NOMO-1 treated with dmso at 0.1 percent for 144 hours (cell line): ENCODE results near the gene EFCAB6.

Experiments
- DNase-seq: peaks from one replicate; lab custom pipeline; 2025; ENCODE audit not compliant: unreplicated experiment; lab: John Stamatoyannopoulos, UW

Gene EFCAB6

DNA sequence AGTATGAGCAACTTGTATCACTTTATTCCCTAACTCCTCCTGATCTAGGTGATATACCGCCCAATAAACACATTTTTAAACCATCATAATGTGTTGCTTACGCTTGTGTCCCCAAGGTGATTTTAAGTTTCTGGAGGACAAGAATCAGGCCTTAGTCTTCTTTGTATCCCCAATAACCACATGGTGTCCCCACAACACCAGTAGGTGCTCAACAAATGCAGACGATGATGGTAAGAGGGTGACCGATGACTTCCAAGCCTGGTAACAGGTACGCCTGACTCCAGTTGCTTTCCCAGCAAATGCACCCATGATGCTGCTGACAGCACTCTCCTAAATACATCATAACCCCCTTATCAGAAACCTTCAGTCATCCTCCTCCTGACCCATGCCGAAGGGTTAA is 64.2 kb downstream of the EFCAB6 start:
- DNase-seq = no peak

- no peak for DNase-seq
Measured at GRCh38 chr22:43747058-43747457, 65.0 kb downstream of the EFCAB6 start.

DNA sequence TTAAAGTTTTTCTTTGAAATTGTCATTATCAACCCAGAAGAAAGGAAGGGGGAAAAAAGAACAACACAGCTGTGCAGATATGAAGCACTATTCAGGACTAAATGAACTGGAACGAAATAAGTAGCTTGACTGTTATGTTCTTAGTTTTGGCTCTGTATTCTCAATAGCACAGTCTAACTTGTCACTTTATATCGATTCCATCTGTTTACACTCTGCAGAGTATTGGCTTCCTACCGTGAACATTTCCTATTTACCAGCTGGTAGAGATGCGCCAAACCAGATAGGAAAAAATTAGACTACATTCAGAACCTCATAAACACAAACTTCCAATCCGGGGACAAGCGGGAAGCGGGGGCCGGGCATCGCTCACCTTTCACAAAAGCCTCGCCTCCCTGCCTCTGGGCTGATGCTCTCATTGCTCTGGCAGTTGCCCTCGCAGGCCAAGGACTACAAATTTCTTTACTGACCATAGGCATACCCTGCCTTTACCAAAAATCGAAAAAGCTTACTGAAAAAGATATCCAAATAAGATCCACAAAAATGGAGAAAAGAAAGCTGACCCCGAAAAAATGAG is 66.2 kb downstream of the EFCAB6 start:
- DNase-seq = no peak

- no peak for DNase-seq
Measured at GRCh38 chr22:43745411-43745770, 66.7 kb downstream of the EFCAB6 start.

- DNase-seq = no peak
Measured at GRCh38 chr22:43744700-43745410, 67.2 kb downstream of the EFCAB6 start.

- DNase-seq = no peak
Measured at GRCh38 chr22:43743929-43744643, 68.0 kb downstream of the EFCAB6 start.

DNA sequence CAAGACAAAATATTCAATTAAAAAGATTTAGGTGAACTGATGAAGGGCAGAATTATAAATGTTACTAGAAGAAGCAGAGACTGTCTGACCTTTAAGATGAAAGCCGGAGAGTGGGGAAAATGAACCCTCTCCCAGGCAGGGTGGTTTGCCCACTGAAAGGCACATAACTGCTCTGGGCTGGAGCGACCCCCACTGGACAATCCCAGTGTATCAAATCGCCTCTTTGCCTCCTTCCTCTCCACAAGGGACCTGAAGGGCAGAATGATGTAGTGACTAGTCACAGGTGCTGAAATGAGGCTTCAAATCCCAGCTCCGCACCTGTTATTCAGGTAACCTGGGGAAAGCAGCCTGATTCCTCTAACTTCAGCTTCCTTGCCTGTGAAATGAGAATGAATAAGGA is 69.0 kb downstream of the EFCAB6 start:
- DNase-seq = no peak

DNA sequence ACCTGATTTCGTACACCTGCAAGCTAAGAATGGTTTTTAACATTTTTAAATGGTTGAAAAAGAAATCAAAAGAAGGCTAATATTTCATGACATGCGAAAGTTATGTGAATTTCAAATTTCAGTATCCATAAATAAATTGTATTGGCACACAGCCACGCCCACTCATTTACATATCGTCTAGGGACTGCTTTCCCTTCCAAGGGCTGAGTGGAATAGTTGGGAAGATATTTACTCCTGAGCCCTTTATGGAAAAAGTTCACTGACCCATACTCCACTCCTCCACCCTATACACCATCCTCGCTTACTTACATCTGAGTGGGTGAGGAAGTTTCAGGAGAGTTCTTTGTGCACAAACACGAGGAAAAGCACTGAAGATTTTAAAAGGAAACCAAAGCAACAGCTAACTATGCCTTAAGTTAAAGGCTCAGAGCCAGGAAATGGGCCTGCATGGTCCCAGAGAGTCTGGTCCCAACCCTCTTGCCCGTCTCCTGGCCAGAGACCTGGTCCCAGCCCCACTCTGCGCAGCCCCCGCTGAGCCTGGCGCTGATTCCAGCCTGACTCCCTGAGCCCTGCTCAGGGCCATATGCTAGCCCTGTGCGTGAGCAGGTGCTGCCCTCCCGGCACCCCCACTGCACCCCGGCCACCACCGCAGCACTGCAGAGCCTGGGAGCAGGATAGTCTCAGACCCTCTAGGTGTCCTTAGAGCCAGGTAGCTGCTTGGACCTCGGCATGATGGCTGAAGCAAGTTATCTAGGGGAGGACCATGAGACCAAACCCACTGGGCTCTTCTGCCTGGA is 69.8 kb downstream of the EFCAB6 start:
- no peak for DNase-seq

DNA sequence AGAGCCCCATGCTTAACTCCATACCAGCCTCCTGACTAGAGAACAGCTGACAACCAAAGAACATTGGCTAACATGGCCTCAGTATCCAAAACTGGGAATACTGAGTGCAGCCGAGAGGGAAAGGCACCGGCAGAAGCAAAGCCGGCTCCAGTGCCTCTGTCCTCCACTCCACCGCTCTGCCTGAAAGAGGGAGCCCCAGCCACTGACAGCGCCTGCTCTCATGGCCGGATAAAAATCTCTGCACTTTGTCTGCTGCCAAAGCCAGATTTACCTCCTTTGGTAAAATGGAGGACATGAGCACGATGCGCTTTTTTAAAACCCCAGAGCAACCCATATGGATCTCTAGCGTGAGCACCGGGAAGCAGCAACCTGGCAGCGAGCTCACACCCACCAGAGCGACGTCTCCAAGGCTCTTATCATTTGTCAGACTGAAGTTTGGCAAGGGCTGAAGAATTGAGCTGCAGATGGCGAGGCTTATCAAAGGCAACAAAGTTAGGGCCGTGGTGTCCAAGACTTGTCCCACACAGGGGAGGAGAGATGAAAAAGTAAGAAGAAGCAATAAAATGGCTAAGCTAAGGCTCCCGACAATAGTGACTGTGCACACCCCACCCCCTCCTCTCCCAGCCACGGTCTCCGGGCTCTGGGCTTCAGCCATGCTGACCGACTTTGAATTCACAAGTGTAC is 71.4 kb downstream of the EFCAB6 start:
- DNase-seq = no peak

- DNase-seq = no peak
Measured at GRCh38 chr22:43739851-43740379, 72.2 kb downstream of the EFCAB6 start.

- no peak for DNase-seq
Measured at GRCh38 chr22:43737150-43737828, 74.8 kb downstream of the EFCAB6 start.

- DNase-seq = no peak
Measured at GRCh38 chr22:43736651-43737050, 75.5 kb downstream of the EFCAB6 start.

GRCh38 chr22:43734370-43735150 is 77.5 kb downstream of the EFCAB6 start:
- DNase-seq = no peak

GRCh38 chr22:43733138-43733537 is 79.0 kb downstream of the EFCAB6 start:
- no peak for DNase-seq

- no peak for DNase-seq
Measured at GRCh38 chr22:43731988-43732387, 80.1 kb downstream of the EFCAB6 start.

- DNase-seq = no peak
Measured at GRCh38 chr22:43726964-43727543, 85.1 kb downstream of the EFCAB6 start.

DNA sequence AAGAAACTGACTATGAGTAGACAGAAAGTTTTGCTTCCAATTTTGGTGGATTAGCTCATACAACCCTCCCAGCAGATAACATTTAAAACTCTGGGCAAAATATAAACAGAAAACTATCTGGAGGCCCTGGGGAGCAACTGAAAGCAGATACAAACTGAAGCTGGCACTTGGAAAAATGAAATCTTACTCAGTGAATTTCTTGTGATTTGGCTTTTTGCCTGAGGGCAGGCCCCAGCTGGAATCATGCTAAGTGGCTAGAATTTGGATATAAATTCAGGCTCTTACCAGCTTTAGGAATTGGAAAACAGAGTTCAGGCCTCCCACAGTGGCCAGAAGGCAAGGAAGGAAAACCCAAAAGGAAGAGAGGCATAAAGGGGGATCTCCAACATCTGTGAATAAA is 85.8 kb downstream of the EFCAB6 start:
- DNase-seq = no peak

GRCh38 chr22:43723816-43724215 is 88.3 kb downstream of the EFCAB6 start:
- DNase-seq = no peak

GRCh38 chr22:43722444-43722843 is 89.7 kb downstream of the EFCAB6 start:
- no peak for DNase-seq
